MM.1S (cell line): ENCODE results near the gene MRAP2.

ENCODE experiments used
- DNase-seq: peaks from one replicate; pipeline ENCODE4 v3.0.0-alpha.2; 2015
- H2AFZ ChIP-seq: fragments of 300-600 bp; sonication (generic); 2 replicates; pipeline ENCODE4 v1.6.0; 2016; ENCODE audit warnings: antibody characterized with exemption, low read length
- H3F3A ChIP-seq: fragments of 300-600 bp; sonication (generic); 2 replicates; pipeline ENCODE4 v1.6.1; 2016; ENCODE audit warnings: mild to moderate bottlenecking, antibody characterized with exemption, low read length, moderate library complexity, mixed read lengths; ENCODE audit not compliant: insufficient read depth
- H3K27ac ChIP-seq: fragments of 300-600 bp; sonication (generic); 2 replicates; pipeline ENCODE4 v1.5.1; 2016; ENCODE audit warnings: mild to moderate bottlenecking, low read length
- H3K27me3 ChIP-seq: fragments of 300-600 bp; sonication (generic); replicated peaks from 2 replicates; pipeline ENCODE4 v1.6.0; 2016; ENCODE audit warnings: low read length; ENCODE audit not compliant: insufficient read depth
- H3K36me3 ChIP-seq: fragments of 300-600 bp; sonication (generic); replicated peaks from 2 replicates; pipeline ENCODE4 v1.6.1; 2016; ENCODE audit warnings: mild to moderate bottlenecking, low read length, mixed read lengths; ENCODE audit not compliant: insufficient read depth
- H3K4me1 ChIP-seq: fragments of 300-600 bp; sonication (generic); 2 replicates; pipeline ENCODE4 v1.6.1; 2016; ENCODE audit warnings: low read length, mixed read lengths
- H3K4me2 ChIP-seq: fragments of 300-600 bp; sonication (generic); 2 replicates; pipeline ENCODE4 v1.6.0; 2016; ENCODE audit warnings: low read depth, low read length
- H3K4me3 ChIP-seq: fragments of 300-600 bp; sonication (generic); 2 replicates; pipeline ENCODE4 v1.5.1; 2016; ENCODE audit warnings: low read length, mixed read lengths
- H3K79me2 ChIP-seq: fragments of 300-600 bp; sonication (generic); 2 replicates; pipeline ENCODE4 v1.6.1; 2016; ENCODE audit warnings: mixed run types, low read length, mixed read lengths
- H3K9ac ChIP-seq: fragments of 300-600 bp; sonication (generic); 2 replicates; pipeline ENCODE4 v1.6.1; 2016; ENCODE audit warnings: low read length, mixed read lengths
- H3K9me2 ChIP-seq: fragments of 300-600 bp; sonication (generic); replicated peaks from 2 replicates; pipeline ENCODE4 v1.6.1; 2016; ENCODE audit warnings: mild to moderate bottlenecking, low read length, mixed read lengths; ENCODE audit not compliant: insufficient read depth
- H3K9me3 ChIP-seq: fragments of 300-600 bp; sonication (generic); replicated peaks from 2 replicates; pipeline ENCODE4 v1.6.1; 2016; ENCODE audit warnings: mild to moderate bottlenecking, low read length, mixed read lengths; ENCODE audit not compliant: insufficient read depth
- H4K20me1 ChIP-seq: fragments of 300-600 bp; sonication (generic); 2 replicates; pipeline ENCODE4 v1.6.1; 2016; ENCODE audit warnings: mild to moderate bottlenecking, low read length, moderate library complexity, mixed read lengths; ENCODE audit not compliant: insufficient read depth
- EZH2 ChIP-seq: fragments of 300-600 bp; sonication (generic); optimal IDR thresholded peaks from 2 replicates; pipeline ENCODE3; 2017; ENCODE audit warnings: low read depth, mild to moderate bottlenecking, antibody characterized with exemption, low read length, mixed read lengths
- EZH2phosphoT487 ChIP-seq: fragments of 300-600 bp; sonication (generic); IDR thresholded peaks from 2 replicates; pipeline ENCODE4 v1.6.1; 2018; ENCODE audit warnings: antibody characterized with exemption, low read length
- TF ChIP-seq, protein P1 (sequence below): fragments of 300-600 bp; sonication (generic); IDR thresholded peaks from 2 replicates; pipeline ENCODE4 v1.5.1; 2016; ENCODE audit warnings: antibody characterized with exemption, low read length, mixed read lengths

MRAP2 gene

DNA sequence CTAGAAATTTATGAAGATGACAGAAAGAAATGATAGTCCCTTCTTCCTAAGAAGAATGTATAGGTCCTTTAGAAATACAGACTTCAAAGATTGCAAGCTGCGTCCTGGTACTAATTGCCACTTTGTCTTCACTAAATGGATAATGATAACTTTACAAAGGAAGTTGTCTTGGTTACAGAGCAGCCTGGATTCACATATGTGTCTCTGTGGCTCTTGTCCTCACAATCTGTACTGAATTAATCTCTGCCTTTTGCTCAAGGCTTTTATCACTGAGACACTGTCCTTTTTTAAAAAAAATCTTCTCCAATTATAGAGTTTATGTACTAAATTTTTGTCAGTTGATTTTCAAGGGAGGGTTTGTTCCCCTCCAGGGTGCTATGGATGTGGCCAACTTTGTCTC lies 17.5 kb upstream of the MRAP2 start:
- Histone ChIP-seq H3K9ac (no peak overlapping the region), H3K27ac (no peak overlapping the region), H3K4me3 (no peak overlapping the region), H4K20me1 (no peaks in the 10 kb centered on the region), H3F3A (no peaks in the 10 kb centered on the region), H3K4me1 (no peaks in the 10 kb centered on the region; the same call in 1 of the 2 replicates), H3K36me3 (no peaks in the 10 kb centered on the region), H3K9me2 (no peaks in the 10 kb centered on the region), H2AFZ (no peak overlapping the region), H3K27me3 (no peaks in the 10 kb centered on the region), H3K4me2 (no peak overlapping the region), H3K79me2 (no peaks in the 10 kb centered on the region), H3K9me3 (no peaks in the 10 kb centered on the region)
- DNase-seq, result no peak
- TF ChIP-seq EZH2phosphoT487 (no peak), EZH2 (no peak)
- TF ChIP-seq, protein P1, sequence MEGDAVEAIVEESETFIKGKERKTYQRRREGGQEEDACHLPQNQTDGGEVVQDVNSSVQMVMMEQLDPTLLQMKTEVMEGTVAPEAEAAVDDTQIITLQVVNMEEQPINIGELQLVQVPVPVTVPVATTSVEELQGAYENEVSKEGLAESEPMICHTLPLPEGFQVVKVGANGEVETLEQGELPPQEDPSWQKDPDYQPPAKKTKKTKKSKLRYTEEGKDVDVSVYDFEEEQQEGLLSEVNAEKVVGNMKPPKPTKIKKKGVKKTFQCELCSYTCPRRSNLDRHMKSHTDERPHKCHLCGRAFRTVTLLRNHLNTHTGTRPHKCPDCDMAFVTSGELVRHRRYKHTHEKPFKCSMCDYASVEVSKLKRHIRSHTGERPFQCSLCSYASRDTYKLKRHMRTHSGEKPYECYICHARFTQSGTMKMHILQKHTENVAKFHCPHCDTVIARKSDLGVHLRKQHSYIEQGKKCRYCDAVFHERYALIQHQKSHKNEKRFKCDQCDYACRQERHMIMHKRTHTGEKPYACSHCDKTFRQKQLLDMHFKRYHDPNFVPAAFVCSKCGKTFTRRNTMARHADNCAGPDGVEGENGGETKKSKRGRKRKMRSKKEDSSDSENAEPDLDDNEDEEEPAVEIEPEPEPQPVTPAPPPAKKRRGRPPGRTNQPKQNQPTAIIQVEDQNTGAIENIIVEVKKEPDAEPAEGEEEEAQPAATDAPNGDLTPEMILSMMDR, result no peak

DNA sequence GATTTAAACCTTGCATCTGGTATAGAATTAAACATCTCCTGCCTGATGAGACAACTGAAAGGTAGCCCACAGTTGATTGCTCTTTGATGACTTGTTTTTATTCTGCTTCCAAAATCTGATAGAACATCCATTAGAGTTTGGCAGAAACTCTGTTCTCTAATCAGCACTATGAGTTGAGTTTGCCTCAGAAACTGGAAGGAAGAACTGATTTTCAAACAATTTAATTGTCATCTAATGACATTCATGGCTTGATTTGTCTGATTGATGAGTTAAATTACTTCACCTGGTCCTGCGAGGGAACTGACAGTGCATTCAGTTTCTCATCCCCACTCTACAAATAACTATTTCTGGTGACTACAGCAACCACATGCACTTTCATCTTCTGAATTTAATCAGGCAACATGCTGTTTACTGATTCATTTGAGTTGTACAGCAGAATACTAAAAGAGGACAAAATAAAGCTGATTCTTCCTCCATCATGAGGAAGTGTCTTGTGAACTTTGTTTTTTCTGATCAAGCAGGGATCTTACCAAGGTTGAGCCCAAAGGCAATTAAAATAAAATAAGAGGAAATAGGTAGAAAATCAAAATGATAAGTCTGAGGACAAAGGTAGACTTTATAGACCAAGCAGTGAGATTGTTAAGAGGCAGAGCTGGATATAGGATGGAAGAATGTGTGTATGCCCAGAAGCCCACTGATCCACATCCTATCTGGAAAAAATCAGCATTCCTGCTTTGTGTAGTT lies 15.7 kb upstream of the MRAP2 start:
- Histone ChIP-seq H3K9ac (no peak overlapping the region), H3K4me3 (no peak overlapping the region), H3K9me2 (no peaks in the 10 kb centered on the region), H3K27me3 (no peaks in the 10 kb centered on the region), H3F3A (no peaks in the 10 kb centered on the region), H2AFZ (no peak overlapping the region), H3K4me2 (no peak overlapping the region), H3K27ac (no peak overlapping the region), H3K4me1 (no peaks in the 10 kb centered on the region; the same call in 1 of the 2 replicates), H4K20me1 (no peaks in the 10 kb centered on the region), H3K36me3 (no peaks in the 10 kb centered on the region), H3K9me3 (no peaks in the 10 kb centered on the region), H3K79me2 (no peaks in the 10 kb centered on the region)
- TF ChIP-seq, protein P1, result no peak
- TF ChIP-seq EZH2phosphoT487, result no peak
- TF ChIP-seq EZH2, result no peak
- DNase-seq, result peak; percentile 11

DNA sequence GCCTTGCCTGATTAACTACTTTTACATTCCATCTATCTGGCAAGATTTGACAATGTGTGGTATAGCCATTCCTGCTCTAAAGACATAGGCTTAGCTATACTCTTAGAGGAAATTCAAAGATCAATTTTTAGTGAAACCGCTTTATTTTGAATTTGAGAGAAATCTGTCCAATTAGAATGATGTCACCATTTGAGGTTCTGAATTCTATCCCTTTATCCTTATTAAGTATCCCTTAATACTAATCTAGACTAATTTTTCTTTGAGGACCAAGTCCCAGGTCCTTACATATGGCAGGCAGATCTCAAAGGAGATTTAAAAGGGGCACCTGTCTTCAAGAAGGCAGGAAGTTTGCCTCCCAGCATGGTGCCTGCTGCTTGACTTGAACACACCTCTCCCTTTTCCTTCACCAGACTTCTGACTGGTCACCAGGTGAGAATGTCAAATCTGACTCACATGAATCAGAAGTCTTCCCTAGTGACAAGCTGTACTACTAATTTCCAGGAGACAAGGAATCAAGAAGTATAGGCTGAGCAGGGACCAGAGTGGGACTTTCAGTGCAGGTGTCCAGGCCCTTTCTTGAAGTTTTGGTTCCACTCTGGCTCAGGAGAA lies 15.0 kb upstream of the MRAP2 start:
- DNase-seq, result no peak
- Histone ChIP-seq H3K27ac (no peak overlapping the region), H3K9ac (no peak overlapping the region)

More for the DNA sequence above, 15.0 kb upstream of the MRAP2 start:
- H3K9me2 ChIP-seq, result no peaks in the 10 kb centered on the region
- no peak overlapping the region for H2AFZ ChIP-seq
- no peaks in the 10 kb centered on the region; the same call in 1 of the 2 replicates for H3K4me1 ChIP-seq
- no peaks in the 10 kb centered on the region for H3K79me2 ChIP-seq
- H3K9me3 ChIP-seq, result no peaks in the 10 kb centered on the region
- no peak overlapping the region for H3K4me2 ChIP-seq
- H4K20me1 ChIP-seq, result no peaks in the 10 kb centered on the region
- no peak overlapping the region for H3K4me3 ChIP-seq
- no peak for TF ChIP-seq EZH2phosphoT487
- TF ChIP-seq, protein P1, result no peak
- H3F3A ChIP-seq, result no peaks in the 10 kb centered on the region
- no peaks in the 10 kb centered on the region for H3K27me3 ChIP-seq
- H3K36me3 ChIP-seq, result no peaks in the 10 kb centered on the region
